HEK293T (cell line): ENCODE measurements around the gene PPP1R9B.

Source experiments
- CTCF ChIA-PET: fragments of 350-600 bp; formaldehyde crosslinking; extraction: SDS; loops from one replicate; lab custom pipeline; 2021; ENCODE audit warnings: antibody characterized with exemption, inconsistent platforms; lab: Yijun Ruan, JAX
- POLR2A ChIA-PET: fragments of 350-600 bp; formaldehyde crosslinking; extraction: SDS; loops from one replicate; lab custom pipeline; 2020; ENCODE audit warnings: antibody characterized with exemption, inconsistent platforms; lab: Yijun Ruan, JAX
- DNase-seq: peaks from one replicate; pipeline ENCODE4 v3.0.0; 2012; ENCODE audit warnings: mixed read lengths; ENCODE audit errors: extremely low spot score
- ARNT ChIP-seq: fragments of 450-650 bp; IDR thresholded peaks from 2 replicates; pipeline ENCODE4 v1.6.1; 2017; ENCODE audit warnings: mild to moderate bottlenecking
- BHLHE40 ChIP-seq: fragments of 450-650 bp; IDR thresholded peaks from 2 replicates; pipeline ENCODE4 v1.6.1; 2016; ENCODE audit warnings: mild to moderate bottlenecking, moderate library complexity, borderline replicate concordance
- CTBP1 ChIP-seq: fragments of 450-650 bp; IDR thresholded peaks from 2 replicates; pipeline ENCODE4 v1.6.1; 2016; ENCODE audit warnings: borderline replicate concordance
- ELF4 ChIP-seq: fragments of 450-650 bp; IDR thresholded peaks from 2 replicates; pipeline ENCODE4 v1.6.1; 2017; ENCODE audit warnings: antibody characterized with exemption
- FOXA1 ChIP-seq: fragments of 450-650 bp; IDR thresholded peaks from 2 replicates; pipeline ENCODE4 v1.6.1; 2016; ENCODE audit warnings: mild to moderate bottlenecking
- FOXK2 ChIP-seq: fragments of 450-650 bp; IDR thresholded peaks from 2 replicates; pipeline ENCODE4 v1.6.1; 2016; ENCODE audit warnings: mild to moderate bottlenecking
- FOXM1 ChIP-seq: fragments of 450-650 bp; IDR thresholded peaks from 2 replicates; pipeline ENCODE4 v1.6.1; 2017; ENCODE audit warnings: mild to moderate bottlenecking, borderline replicate concordance
- HDGF ChIP-seq: fragments of 450-650 bp; IDR thresholded peaks from 2 replicates; pipeline ENCODE4 v1.6.1; 2017; ENCODE audit warnings: antibody characterized with exemption, borderline replicate concordance
- L3MBTL2 ChIP-seq: fragments of 450-650 bp; conservative IDR thresholded peaks from 2 replicates; pipeline ENCODE4 v1.6.1; 2016; ENCODE audit warnings: mild to moderate bottlenecking
- LEF1 ChIP-seq: fragments of 450-650 bp; IDR thresholded peaks from 2 replicates; pipeline ENCODE4 v1.6.1; 2017; ENCODE audit warnings: mild to moderate bottlenecking, borderline replicate concordance
- NFRKB ChIP-seq: fragments of 450-650 bp; IDR thresholded peaks from 2 replicates; pipeline ENCODE4 v1.6.1; 2016; ENCODE audit warnings: mild to moderate bottlenecking, moderate library complexity
- SP1 ChIP-seq: fragments of 450-650 bp; IDR thresholded peaks from 2 replicates; pipeline ENCODE4 v1.6.1; 2017
- SUZ12 ChIP-seq: fragments of 450-650 bp; IDR thresholded peaks from 2 replicates; pipeline ENCODE4 v1.6.1; 2016; ENCODE audit warnings: mild to moderate bottlenecking
- TARDBP ChIP-seq: fragments of 450-650 bp; IDR thresholded peaks from 2 replicates; pipeline ENCODE4 v1.6.1; 2016
- ZNF384 ChIP-seq: fragments of 450-650 bp; IDR thresholded peaks from 2 replicates; pipeline ENCODE4 v1.6.1; 2016
- TF ChIP-seq, protein P1 (sequence below): fragments of 450-650 bp; IDR thresholded peaks from 2 replicates; pipeline ENCODE4 v1.6.1; 2016

PPP1R9B gene

DNA sequence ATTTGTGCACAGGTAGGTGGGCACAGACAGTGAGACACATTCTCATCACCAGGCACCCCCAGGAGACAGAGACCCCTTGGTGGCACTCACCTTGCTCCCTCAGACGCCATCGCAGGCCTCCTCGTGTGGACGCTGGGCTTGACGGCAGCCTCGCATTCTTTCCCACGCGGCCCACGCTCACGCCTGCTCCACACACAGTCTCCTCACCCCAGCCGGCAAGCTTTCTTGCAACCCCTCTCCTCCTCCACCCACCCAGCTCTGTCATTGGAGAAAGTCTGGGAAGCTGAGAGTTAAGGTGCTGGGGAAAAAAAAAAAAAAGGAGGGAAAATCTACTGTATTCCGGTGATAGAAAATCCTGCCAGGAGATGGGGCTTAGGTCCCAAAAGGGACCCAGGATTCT lies 30.1 kb upstream of the PPP1R9B start:
- no peak for DNase-seq
- POLR2A ChIA-PET: interaction anchor here (1.5 kb wide), 1 partner anchor 29 kb away, joined by 4 read pairs; no protein-coding TSS in a partner anchor
- TF ChIP-seq SUZ12 (no peak), NFRKB (no peak), ELF4 (no peak), HDGF (no peak), CTBP1 (no peak), TARDBP (no peak), FOXA1 (no peak), FOXM1 (no peak)
- TF ChIP-seq, protein P1, sequence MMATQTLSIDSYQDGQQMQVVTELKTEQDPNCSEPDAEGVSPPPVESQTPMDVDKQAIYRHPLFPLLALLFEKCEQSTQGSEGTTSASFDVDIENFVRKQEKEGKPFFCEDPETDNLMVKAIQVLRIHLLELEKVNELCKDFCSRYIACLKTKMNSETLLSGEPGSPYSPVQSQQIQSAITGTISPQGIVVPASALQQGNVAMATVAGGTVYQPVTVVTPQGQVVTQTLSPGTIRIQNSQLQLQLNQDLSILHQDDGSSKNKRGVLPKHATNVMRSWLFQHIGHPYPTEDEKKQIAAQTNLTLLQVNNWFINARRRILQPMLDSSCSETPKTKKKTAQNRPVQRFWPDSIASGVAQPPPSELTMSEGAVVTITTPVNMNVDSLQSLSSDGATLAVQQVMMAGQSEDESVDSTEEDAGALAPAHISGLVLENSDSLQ: no peak
- CTCF ChIA-PET: no interaction called here

DNA sequence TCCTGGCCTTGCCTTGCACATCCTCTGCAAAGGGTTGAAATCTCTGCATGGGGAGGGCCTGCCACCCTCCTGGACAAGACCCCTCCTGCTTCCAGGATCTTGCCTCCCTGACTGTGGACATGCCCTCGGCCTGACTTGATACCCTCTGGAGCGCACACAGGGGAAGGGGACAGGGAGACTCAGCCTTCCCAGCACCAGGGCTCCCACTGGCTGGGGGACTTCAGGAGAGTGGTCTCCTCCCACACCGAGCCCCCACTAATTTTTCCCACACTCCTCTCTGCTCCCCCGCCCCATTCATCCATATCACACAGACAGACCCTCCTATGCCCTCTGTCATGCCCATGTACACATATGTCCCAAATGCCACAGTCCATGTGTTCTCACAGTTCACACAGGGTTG lies 29.6 kb upstream of the PPP1R9B start:
- ChIA-PET POLR2A (interaction anchor here (1.5 kb wide), 1 partner anchor 28 kb away, joined by 4 read pairs; no protein-coding TSS in a partner anchor), CTCF (no interaction called here)
- no peak for TF ChIP-seq ZNF384
- TF ChIP-seq TARDBP: no peak
- DNase-seq: no peak

DNA sequence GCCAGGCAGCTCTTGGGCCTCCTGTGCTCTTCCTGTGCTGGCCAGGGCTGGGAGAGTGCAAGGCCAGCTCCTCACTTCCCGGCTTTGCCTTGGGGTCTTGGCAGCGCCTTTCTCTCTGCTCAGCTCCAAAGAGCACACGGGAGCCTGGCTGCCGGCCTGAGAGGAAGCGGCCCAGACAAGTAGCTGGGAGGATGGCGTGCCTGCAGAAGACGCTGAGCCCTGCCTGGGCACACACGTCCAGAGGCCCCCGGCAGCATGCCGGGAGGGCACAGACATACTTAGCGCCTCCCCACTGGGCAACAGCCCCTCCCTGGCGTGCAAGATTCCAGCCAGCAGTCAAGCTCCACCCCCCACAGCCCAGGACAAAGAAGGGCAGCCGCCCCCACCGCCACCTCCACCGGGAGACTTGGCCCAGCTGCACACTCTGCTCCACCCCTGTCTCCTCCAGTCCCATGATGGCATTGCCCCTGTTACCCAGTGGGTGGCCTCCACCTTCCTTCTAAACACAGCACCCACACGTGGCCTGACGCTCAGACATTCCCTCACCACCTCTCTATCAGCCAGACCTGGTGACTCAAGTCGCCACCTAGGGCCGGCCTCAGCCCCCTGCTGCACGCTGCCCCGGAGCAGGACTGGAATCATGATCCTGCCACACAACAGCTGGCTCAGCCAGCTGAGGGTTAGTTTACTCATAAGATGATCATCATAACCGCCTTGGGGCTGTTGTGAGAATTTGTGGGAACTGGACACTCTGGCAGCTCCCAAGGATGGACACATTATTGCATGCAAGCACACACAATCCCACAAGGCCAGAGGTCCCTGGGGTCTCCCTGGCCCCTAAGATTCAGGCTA lies 27.7 kb upstream of the PPP1R9B start:
- TF ChIP-seq ELF4 (no peak), L3MBTL2 (peak; percentile 84; the same call in 1 of the 2 replicates)
- POLR2A ChIA-PET: interaction anchor here (0.8 to 2.3 kb wide), 13 partner anchors 9 to 312 kb away, joined by 3 to 18 read pairs (median 4); partner anchors contain the start of genes SGCA and XYLT2
- peak; percentile 80 for DNase-seq
- CTCF ChIA-PET: interaction anchor here (0.6 to 2.3 kb wide), 15 partner anchors 9 to 197 kb away, joined by 3 to 33 read pairs (median 5); partner anchors contain the start of gene SGCA

DNA sequence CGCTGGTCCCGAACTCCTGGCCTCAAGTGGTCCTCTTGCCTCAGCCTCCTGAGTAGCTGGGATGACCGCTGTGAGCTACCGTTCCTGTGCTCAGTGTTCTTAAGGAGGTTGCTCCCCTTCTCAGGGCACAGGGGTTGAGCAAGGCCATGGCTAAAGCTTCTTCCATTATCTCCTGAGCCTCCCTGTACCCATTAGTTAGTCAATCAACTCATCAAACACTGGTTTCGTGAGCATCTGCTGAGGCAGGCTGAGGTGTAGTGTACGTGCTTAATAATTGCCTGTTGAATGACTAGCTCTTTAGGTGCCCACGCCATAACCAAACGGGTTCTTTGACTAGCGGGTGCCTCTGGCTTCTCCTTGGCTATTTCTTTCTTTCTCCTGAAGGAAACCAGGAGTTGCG lies 27.0 kb upstream of the PPP1R9B start:
- ChIA-PET CTCF (interaction anchor here (0.6 to 2.3 kb wide), 15 partner anchors 8 to 198 kb away, joined by 3 to 33 read pairs (median 5); partner anchors contain the start of gene SGCA), POLR2A (interaction anchor here (0.8 to 2.3 kb wide), 10 partner anchors 8 to 169 kb away, joined by 3 to 18 read pairs (median 4); partner anchors contain the start of genes SGCA and XYLT2)
- DNase-seq: no peak
- no peak for TF ChIP-seq HDGF
- no peak for TF ChIP-seq CTBP1
- no peak for TF ChIP-seq NFRKB
- TF ChIP-seq SUZ12: no peak
- no peak for TF ChIP-seq ARNT
- TF ChIP-seq LEF1: no peak
- TF ChIP-seq, protein P1: no peak
- no peak for TF ChIP-seq ZNF384
- TF ChIP-seq FOXK2: no peak
- TF ChIP-seq TARDBP: no peak
- TF ChIP-seq ELF4: no peak
- no peak for TF ChIP-seq BHLHE40
- TF ChIP-seq FOXA1: no peak
- TF ChIP-seq FOXM1: no peak
- no peak for TF ChIP-seq SP1
- TF ChIP-seq L3MBTL2: no peak

DNA sequence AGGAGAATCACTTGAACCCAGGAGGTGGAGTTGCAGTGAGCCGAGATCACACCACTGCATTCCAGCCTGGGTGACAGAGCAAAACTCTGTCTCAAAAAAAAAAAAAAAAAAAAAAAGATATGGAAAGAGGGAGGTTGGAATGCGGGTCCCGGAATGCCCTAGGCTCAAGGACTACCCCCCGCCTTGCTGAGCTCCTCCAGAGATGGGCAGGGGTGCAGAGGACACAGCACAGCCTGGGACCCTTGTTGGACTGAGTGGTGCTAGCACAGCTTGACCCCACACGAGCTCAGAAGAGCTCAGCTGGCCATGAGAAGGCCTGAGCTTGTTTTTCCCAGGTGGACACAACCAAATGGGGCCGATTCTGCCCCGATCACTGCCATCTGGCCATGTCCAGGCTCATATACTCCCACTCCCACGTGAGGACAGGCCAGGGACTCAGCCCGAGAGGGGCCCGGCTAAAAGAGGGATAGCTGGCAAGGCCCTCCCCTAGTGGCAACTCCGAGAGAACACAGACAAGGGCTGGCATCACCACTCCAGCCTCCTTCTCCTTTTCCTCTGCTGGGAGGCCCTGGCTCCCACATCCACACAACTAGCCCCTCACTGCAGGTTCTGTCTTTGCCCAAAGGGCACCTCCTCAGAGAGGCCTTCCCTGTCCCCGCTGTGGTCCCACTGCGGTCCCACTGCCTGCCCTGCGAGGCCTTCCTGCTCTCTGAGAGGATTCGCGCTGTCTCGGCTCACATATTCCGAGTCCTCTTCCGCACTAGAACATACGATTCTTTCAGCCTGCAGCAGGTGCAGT lies 26.3 kb upstream of the PPP1R9B start:
- ChIA-PET POLR2A (interaction anchor here (0.8 to 2.2 kb wide), 5 partner anchors 11 to 170 kb away, joined by 3 to 11 read pairs (median 4); partner anchors contain the start of gene XYLT2), CTCF (interaction anchor here (1.2 to 2.3 kb wide), 9 partner anchors 7 to 120 kb away, joined by 3 to 33 read pairs (median 5); partner anchors contain the start of gene SGCA)
- DNase-seq: no peak
- TF ChIP-seq CTBP1 (no peak), SUZ12 (no peak), FOXM1 (no peak), FOXK2 (no peak), SP1 (no peak), FOXA1 (no peak), ARNT (no peak), TARDBP (no peak), HDGF (no peak), ELF4 (no peak), BHLHE40 (no peak), NFRKB (no peak), L3MBTL2 (no peak), ZNF384 (no peak)
- TF ChIP-seq, protein P1: no peak
